Stimulated activated CD4-positive, alpha-beta T cell treated with anti-CD3 and anti-CD28 coated beads, Interleukin-1b, Interleukin-23, amount 100 ng/mL, for 1 hour (primary cell): ENCODE measurements around the gene ZNF536.

Experiments
- DNase-seq, 2 donors: peaks; one replicate each; pipeline ENCODE4 v3.0.0-alpha.2; 2020; ENCODE audit warnings: low read depth in 2 of 2

The ZNF536 gene

DNA sequence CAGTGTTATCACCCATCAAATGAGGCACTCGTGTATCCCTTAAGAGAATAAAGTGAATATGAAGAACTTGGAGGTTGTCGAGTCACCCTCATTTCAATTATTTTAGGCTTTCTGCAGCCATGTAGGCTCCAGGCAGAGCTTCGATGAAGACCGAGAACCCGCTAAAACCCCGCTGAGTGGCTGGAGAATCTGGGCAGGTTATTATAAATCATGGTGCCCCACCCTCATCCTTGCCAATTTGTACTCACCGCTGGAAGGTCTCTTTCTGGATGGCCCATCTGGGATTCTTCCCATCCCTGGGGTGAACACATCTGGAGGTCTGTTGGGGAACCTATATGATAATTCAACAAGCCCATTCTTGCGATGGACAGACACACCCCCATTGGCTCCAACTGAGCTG is 190.8 kb downstream of the ZNF536 start:
- no peak for DNase-seq

GRCh38 chr19:30563691-30564090 is 191.5 kb downstream of the ZNF536 start:
- DNase-seq, result no peak

DNA sequence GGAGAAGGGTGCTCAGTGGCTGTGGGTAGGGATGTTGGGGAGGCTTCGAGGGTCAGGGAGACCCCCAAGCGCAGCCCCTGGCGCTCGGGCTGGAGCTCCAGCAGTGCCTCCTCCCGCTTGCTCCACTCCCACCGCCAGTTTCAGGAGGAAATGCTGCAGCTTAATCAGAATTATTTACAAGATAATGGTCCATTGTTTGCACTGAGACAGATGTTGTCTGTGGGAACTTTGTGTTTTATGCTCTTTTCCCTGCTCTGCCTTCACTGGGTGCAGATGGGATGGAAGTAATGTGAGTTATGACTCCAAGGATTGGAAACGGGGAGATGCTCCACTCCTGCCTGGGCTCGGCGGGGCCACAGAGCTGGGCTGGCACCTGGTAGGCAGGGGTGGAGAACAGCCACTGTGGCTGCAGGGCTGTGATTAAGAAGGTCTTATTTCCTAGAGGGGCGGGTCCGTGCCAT is 192.4 kb downstream of the ZNF536 start:
- DNase-seq, result no peak

DNA sequence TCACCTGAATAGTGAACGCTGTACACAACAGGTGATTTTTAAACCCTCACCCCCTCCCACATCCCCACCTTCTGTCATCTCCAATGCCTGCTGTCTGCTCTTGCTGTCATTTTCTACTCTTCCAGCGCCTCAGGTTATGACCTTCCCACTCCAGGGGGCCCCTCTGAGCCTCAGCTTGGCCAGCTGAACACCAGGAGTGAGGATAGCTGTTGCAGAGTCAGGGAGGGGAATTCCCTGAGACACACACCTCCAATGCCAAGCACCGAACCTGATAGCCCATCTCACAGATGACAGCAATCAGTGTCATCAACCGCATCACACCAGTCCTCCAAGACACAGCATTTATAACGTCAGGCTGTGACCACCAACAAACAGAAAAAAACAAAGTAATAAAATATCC is 193.5 kb downstream of the ZNF536 start:
- DNase-seq, result no peak

- DNase-seq, result no peak
Measured at GRCh38 chr19:30566681-30567420, 194.7 kb downstream of the ZNF536 start.

- no peak for DNase-seq
Measured at GRCh38 chr19:30567536-30568232, 195.5 kb downstream of the ZNF536 start.

- no peak for DNase-seq
Measured at GRCh38 chr19:30570194-30570593, 198.0 kb downstream of the ZNF536 start.

- DNase-seq, result no peak
Measured at GRCh38 chr19:30577551-30578105, 205.4 kb downstream of the ZNF536 start.

DNA sequence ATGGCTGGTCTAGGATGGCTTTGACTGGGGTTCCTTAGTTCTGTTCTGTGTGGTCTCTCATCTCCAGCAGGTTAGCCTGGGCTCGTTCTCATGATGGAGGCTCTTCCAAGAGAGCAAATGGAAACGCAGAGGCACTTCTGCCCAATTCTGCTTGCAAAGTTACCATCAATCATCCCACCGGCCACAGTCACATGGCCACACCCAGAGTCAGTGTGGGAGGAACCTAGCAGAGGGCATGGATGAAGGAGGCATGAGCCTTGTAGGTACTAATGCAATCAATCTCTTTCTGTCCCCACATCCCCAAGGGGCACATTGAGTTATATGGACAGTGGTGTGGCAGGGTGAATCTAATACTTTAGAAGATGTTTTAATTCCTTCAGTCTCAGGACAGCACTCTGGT is 207.2 kb downstream of the ZNF536 start:
- no peak for DNase-seq

GRCh38 chr19:30580673-30581072 is 208.5 kb downstream of the ZNF536 start:
- no peak for DNase-seq

DNA sequence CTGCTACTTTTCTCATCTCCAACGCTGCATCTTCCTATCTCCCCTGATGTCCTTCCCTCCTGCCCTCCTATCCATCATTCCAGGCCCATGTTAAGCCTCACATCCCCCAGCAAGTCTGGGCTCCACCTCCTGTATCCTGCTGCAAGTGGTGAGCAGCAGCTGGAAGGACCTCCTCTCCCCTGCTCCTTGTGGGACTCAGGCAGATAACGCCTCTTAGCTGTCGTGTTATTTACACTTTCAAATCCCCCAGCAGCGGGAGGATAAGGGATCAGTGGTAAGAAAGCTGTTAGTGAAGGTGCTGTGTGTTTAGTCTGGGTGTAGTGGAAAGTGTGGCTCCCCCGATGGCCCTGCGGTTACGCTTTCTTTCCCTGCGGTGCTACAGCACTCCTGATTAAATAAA is 211.9 kb downstream of the ZNF536 start:
- no peak for DNase-seq

GRCh38 chr19:30587869-30588268 is 215.7 kb downstream of the ZNF536 start:
- DNase-seq, result no peak

DNA sequence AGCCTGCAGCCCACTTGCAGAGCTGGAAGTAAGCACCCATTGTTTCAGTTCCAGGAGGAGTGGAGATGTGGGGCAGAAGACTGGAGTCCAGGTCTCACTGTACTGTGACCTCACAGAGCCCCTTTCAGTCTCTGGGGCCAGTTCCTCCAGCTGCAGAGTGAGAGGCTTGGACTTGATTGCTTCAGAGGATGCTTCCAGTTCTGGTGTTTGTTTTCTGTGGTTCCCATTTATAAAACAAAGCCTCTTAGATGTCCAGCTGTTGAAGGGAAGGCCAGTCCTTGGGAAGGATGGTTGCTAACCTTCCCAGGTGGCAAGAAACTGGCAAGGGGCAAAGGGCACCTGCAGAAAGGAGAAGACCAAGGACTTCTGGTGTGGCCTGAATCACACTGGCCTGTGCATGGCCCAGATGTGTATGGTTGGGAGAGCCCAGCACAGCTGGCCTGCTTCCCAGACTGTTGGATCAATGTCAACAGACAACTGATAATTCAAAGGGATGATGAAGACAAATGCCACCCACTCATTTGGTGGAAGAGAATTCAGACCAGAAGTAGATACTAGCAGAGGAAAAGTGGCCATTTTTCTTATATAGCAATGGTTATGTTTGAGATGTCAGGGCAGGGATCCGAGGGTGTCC is 218.5 kb downstream of the ZNF536 start:
- no peak for DNase-seq

GRCh38 chr19:30593356-30593755 is 221.2 kb downstream of the ZNF536 start:
- no peak for DNase-seq

DNA sequence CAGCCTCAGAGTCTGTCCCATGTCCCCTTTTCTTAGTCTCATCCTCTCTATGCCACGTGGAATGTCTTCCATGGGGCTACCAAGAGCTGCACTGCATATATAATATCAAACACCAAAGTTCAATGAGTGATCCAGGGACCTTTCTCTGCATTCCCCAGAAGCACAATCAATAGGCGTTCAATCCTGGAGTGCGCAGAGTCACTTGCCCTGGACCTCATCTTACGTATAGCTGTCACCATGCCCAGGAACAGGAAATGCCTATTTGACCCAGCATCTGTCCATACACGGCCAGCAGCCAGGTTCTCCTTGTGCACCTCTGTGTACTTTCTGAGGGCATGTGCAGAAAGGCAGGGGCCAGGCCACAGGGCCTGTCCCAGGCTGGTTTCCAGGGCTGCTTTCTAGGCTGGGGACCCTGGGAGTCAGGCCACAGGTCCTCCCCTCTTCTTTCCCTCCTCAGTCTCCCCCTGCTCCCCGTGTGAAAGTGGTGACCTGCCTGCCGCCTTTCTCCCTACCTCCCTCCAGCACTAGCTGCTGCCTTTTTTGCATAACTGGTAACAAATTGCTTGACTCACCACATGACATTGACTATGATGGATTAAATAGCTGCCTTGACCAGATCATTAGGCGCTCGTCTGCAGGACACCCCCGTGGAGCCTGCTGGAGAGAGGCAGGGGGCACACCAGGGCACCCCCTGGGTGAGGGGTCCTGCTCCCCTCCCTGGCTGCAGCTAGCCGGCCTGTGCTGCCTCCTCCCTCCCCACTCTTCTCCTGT is 222.0 kb downstream of the ZNF536 start:
- DNase-seq, result no peak

DNA sequence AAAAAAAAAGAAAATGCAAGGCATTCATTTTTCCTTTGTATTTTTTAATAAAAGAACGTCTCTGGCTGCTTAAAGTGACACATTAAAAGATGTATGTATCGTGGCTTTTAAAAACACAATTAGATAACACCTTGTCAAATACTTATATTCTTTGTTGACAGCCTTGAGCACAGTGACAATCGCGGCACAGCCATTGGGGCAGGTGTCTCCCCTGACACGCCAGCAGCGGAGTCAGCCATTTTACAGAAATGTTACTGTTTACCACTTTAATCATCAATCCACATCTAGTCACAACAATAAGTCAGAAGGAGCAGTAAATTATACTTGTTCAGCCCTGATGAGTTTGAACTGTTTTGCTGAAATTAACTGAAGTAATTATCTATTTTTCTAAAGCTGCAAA is 224.1 kb downstream of the ZNF536 start:
- no peak for DNase-seq

- no peak for DNase-seq
Measured at GRCh38 chr19:30596813-30597399, 224.7 kb downstream of the ZNF536 start.

DNA sequence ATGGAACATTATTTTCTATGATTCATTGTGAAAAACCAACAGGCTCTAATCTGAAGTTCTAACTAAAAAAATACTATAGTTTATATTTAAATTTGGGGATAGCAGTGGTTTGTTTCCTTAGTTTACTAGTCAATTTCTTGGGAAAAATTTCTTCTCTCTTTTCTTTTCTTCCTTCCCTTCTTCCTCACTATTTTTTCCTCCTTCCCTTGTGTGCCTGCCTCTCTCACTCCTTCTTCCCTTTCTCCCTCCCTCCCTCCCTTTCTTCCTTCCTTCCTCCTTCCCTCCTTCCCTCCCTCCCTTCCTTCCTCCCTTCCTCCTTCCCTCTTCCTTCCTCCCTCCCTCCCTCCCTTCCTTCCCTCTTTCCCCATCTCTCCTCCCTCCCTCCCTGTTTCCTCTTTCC is 226.5 kb downstream of the ZNF536 start:
- DNase-seq, result no peak

DNA sequence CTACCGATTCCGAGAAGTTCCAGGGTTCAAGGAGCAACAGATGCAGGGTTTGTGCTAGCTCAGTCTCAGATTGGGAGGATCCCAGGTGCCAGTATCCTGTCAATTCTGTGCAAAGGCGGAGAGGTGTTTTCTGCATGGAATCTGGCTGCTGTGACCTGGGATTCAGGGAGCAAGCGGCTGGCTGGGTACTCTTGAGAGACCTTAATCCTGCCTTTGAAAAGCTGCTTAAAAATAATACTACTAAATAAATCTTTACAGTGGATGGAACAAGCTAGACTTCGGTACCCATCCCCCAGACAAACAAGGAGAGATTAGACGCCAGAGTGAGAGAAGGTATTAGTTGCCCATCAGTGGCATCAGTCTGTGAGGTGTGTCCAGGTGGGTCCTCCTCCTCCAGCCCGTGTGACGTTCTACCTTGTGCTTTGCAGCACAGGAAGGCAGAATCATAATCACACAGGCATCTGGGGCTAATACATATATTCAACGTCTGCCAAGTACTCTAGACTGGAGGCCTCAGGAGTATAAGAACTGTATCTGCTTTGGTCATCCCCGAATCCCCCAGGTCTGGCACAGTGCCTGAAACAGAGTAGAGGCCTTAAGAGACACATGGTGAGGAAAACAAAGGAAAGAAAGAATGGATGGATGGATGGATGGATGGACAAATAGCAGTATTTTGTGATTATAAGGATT is 230.6 kb downstream of the ZNF536 start:
- no peak for DNase-seq

GRCh38 chr19:30604657-30605056 is 232.5 kb downstream of the ZNF536 start:
- DNase-seq, result no peak

- no peak for DNase-seq
Measured at GRCh38 chr19:30605333-30605732, 233.1 kb downstream of the ZNF536 start.
